Astrocyte (in vitro differentiated cells and primary cell): ENCODE measurements around the gene PIK3C3. TPM values are rescaled to one million over a fixed set of nuclear protein-coding genes. Genes with fewer than 3 reads are reported as not detected.
A peak's percentile ranks its signal among the peaks of the same experiment; 100 is the strongest.

Source experiments
- DNase-seq: peaks from one replicate; pipeline ENCODE4 v3.0.0-alpha.2; 2010; ENCODE audit warnings: low read depth
- FAIRE-seq: peaks from 2 replicates; lab custom pipeline; 2011; peaks lifted over from hg19 to GRCh38; lab: Jason Lieb, UNC
- H2AFZ ChIP-seq: 2 replicates; pipeline ENCODE4 v1.6.0; 2012; ENCODE audit warnings: low read depth, low read length, inconsistent platforms
- H3K27ac ChIP-seq: 2 replicates; pipeline ENCODE4 v1.5.1; 2011; ENCODE audit warnings: low read depth, low read length, inconsistent platforms
- H3K27me3 ChIP-seq: 2 replicates; pipeline ENCODE4 v1.6.0; 2011; ENCODE audit warnings: low read length, inconsistent platforms; ENCODE audit not compliant: insufficient read depth
- H3K36me3 ChIP-seq: 2 replicates; pipeline ENCODE4 v1.5.1; 2011; ENCODE audit warnings: low read length, inconsistent platforms; ENCODE audit not compliant: insufficient read depth
- H3K4me1 ChIP-seq: 2 replicates; pipeline ENCODE4 v1.5.1; 2011; ENCODE audit warnings: low read length, inconsistent platforms; ENCODE audit not compliant: insufficient read depth
- H3K4me2 ChIP-seq: 2 replicates; pipeline ENCODE4 v1.6.0; 2012; ENCODE audit warnings: low read length, inconsistent platforms
- H3K4me3 ChIP-seq: 2 replicates; pipeline ENCODE4 v1.5.1; 2011; ENCODE audit warnings: low read depth, mild to moderate bottlenecking, low read length, inconsistent platforms; ENCODE audit not compliant: insufficient read depth
- H3K79me2 ChIP-seq: 2 replicates; pipeline ENCODE4 v1.6.0; 2012; ENCODE audit warnings: mild to moderate bottlenecking, low read length, inconsistent platforms; ENCODE audit not compliant: insufficient read depth
- H3K9ac ChIP-seq: 2 replicates; pipeline ENCODE4 v1.6.0; 2012; ENCODE audit warnings: mild to moderate bottlenecking, low read length, inconsistent platforms
- H3K9me3 ChIP-seq: 2 replicates; pipeline ENCODE4 v1.5.1; 2012; ENCODE audit warnings: low read depth, mild to moderate bottlenecking, low read length, inconsistent platforms; ENCODE audit not compliant: insufficient read depth
- H4K20me1 ChIP-seq: 2 replicates; pipeline ENCODE4 v1.6.0; 2012; ENCODE audit warnings: low read length, inconsistent platforms; ENCODE audit not compliant: insufficient read depth
- H3K27ac Mint-ChIP-seq: one replicate; pipeline ENCODE4 v1.8.0; 2021; ENCODE audit warnings: mild to moderate bottlenecking, mixed read lengths; ENCODE audit not compliant: unreplicated experiment
- H3K27me3 Mint-ChIP-seq: one replicate; pipeline ENCODE4 v1.8.0; 2021; ENCODE audit warnings: low read depth, mixed read lengths; ENCODE audit not compliant: unreplicated experiment
- H3K36me3 Mint-ChIP-seq: one replicate; pipeline ENCODE4 v1.8.0; 2021; ENCODE audit warnings: low read depth, mixed read lengths; ENCODE audit not compliant: unreplicated experiment
- H3K4me1 Mint-ChIP-seq: one replicate; pipeline ENCODE4 v1.8.0; 2021; ENCODE audit warnings: low read depth, mixed read lengths; ENCODE audit not compliant: unreplicated experiment
- H3K4me3 Mint-ChIP-seq: one replicate; pipeline ENCODE4 v1.8.0; 2021; ENCODE audit warnings: mild to moderate bottlenecking, moderate library complexity, mixed read lengths; ENCODE audit not compliant: unreplicated experiment
- H3K9me3 Mint-ChIP-seq: one replicate; pipeline ENCODE4 v1.8.0; 2021; ENCODE audit warnings: mild to moderate bottlenecking, mixed read lengths; ENCODE audit not compliant: unreplicated experiment
- EZH2 ChIP-seq: IDR thresholded peaks from 2 replicates; pipeline ENCODE4 v1.6.1; 2012; ENCODE audit warnings: mild to moderate bottlenecking, low read length, inconsistent platforms; ENCODE audit not compliant: insufficient read depth
- total RNA-seq: library from RNA; stranded (reverse); gene quantifications from 2 replicates; pipeline ENCODE4 v1.2.1, GENCODE V29; 2021
- TF ChIP-seq, protein P1 (sequence below): IDR thresholded peaks from 2 replicates; pipeline ENCODE4 v1.5.1; 2011; ENCODE audit warnings: low read depth, mild to moderate bottlenecking, inconsistent platforms, low read length, moderate library complexity; ENCODE audit not compliant: insufficient read depth

PIK3C3 gene
- total RNA-seq, 1 donor from 2014 or later: 106 TPM

DNA sequence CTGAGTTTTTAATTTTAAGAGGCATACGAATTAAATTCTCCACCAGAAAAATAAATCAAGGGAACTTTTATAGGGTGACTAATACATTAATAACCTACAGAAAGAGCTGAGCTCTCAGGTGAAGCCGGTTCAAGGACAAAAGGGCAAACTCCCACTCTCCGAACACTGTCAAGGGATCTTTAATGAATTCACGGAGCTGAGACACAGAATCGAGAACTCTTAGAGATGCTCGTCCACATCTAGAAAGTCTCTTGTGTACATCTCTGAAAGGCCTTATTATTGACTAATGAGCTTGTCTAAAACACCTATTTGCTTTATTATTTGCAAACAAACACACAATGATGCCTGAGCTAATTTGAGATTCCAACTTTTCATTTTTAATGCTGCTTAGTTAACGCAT, 33.3 kb upstream of the PIK3C3 start:
- H3K9ac ChIP-seq: no peak overlapping the region
- no peaks in the 10 kb centered on the region for H3K4me1 Mint-ChIP-seq
- H3K4me3 Mint-ChIP-seq: no peak overlapping the region
- no peaks in the 10 kb centered on the region for H3K9me3 Mint-ChIP-seq
- no peaks in the 10 kb centered on the region for H3K79me2 ChIP-seq
- peak overlapping the region; percentile 19 for H2AFZ ChIP-seq
- no peak overlapping the region for H3K4me2 ChIP-seq
- H3K36me3 Mint-ChIP-seq: no peaks in the 10 kb centered on the region
- H3K4me3 ChIP-seq: no peak overlapping the region
- no peaks in the 10 kb centered on the region for H3K36me3 ChIP-seq
- H3K27ac ChIP-seq: no peak overlapping the region
- peaks cover 2% of the 10 kb centered on the region for H3K27me3 Mint-ChIP-seq
- TF ChIP-seq EZH2: no peak
- TF ChIP-seq, protein P1, sequence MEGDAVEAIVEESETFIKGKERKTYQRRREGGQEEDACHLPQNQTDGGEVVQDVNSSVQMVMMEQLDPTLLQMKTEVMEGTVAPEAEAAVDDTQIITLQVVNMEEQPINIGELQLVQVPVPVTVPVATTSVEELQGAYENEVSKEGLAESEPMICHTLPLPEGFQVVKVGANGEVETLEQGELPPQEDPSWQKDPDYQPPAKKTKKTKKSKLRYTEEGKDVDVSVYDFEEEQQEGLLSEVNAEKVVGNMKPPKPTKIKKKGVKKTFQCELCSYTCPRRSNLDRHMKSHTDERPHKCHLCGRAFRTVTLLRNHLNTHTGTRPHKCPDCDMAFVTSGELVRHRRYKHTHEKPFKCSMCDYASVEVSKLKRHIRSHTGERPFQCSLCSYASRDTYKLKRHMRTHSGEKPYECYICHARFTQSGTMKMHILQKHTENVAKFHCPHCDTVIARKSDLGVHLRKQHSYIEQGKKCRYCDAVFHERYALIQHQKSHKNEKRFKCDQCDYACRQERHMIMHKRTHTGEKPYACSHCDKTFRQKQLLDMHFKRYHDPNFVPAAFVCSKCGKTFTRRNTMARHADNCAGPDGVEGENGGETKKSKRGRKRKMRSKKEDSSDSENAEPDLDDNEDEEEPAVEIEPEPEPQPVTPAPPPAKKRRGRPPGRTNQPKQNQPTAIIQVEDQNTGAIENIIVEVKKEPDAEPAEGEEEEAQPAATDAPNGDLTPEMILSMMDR: no peak
- DNase-seq (no peak), FAIRE-seq (no peak)
- no peak overlapping the region for H3K27ac Mint-ChIP-seq
- H4K20me1 ChIP-seq: no peaks in the 10 kb centered on the region
- H3K4me1 ChIP-seq: no peaks in the 10 kb centered on the region
- no peaks in the 10 kb centered on the region for H3K9me3 ChIP-seq
- no peaks in the 10 kb centered on the region for H3K27me3 ChIP-seq

DNA sequence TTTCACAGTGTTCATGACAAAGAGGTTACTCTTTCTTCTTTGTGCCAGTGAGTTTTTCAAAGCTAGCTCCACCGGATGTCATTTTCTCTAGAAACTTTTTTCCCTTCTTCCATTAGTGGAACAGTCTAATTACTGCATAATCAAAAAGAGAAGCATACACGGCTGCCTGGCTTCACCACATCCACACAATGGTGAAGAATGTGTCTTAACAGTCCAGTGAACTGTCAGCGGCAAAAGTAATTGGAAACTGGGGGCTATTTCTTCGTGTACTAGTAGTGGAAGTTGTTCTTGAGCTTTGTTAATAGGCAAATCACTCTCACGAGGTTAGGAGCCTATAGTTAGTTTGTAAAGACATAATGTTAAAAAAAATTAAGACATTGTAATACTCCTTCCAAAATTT, 32.9 kb upstream of the PIK3C3 start:
- FAIRE-seq: no peak
- TF ChIP-seq, protein P1: no peak
- TF ChIP-seq EZH2: no peak
- H3K27ac Mint-ChIP-seq: no peak overlapping the region

GRCh38 chr18:41922841-41923240, 32.2 kb upstream of the PIK3C3 start:
- H3K27ac ChIP-seq: no peak overlapping the region
- no peak for DNase-seq
- H3K9ac ChIP-seq: no peak overlapping the region
- H3K4me2 ChIP-seq: no peak overlapping the region
- H4K20me1 ChIP-seq: no peaks in the 10 kb centered on the region
- no peaks in the 10 kb centered on the region for H3K4me1 ChIP-seq
- Mint-ChIP-seq H3K4me3 (no peak overlapping the region), H3K27ac (no peak overlapping the region), H3K4me1 (no peaks in the 10 kb centered on the region), H3K27me3 (no peaks in the 10 kb centered on the region), H3K36me3 (no peaks in the 10 kb centered on the region), H3K9me3 (no peaks in the 10 kb centered on the region)
- FAIRE-seq: no peak
- no peaks in the 10 kb centered on the region for H3K9me3 ChIP-seq
- H2AFZ ChIP-seq: no peak overlapping the region
- H3K27me3 ChIP-seq: no peaks in the 10 kb centered on the region
- no peaks in the 10 kb centered on the region for H3K79me2 ChIP-seq
- H3K36me3 ChIP-seq: no peaks in the 10 kb centered on the region
- no peak overlapping the region for H3K4me3 ChIP-seq
- TF ChIP-seq, protein P1: no peak
- TF ChIP-seq EZH2: no peak

More for the DNA sequence above, 32.9 kb upstream of the PIK3C3 start:
- no peaks in the 10 kb centered on the region for H3K4me1 Mint-ChIP-seq
- H3K27me3 ChIP-seq: no peaks in the 10 kb centered on the region
- peak; percentile 7 for DNase-seq
- no peaks in the 10 kb centered on the region for H3K4me1 ChIP-seq
- no peak overlapping the region for H3K4me3 Mint-ChIP-seq
- H2AFZ ChIP-seq: peak overlapping the region; percentile 19
- H3K4me3 ChIP-seq: no peak overlapping the region
- no peaks in the 10 kb centered on the region for H3K36me3 ChIP-seq
- no peaks in the 10 kb centered on the region for H3K9me3 ChIP-seq
- H3K79me2 ChIP-seq: no peaks in the 10 kb centered on the region
- H3K4me2 ChIP-seq: no peak overlapping the region
- H3K9ac ChIP-seq: no peak overlapping the region
- no peak overlapping the region for H3K27ac ChIP-seq
- no peaks in the 10 kb centered on the region for H3K36me3 Mint-ChIP-seq
- H3K9me3 Mint-ChIP-seq: no peaks in the 10 kb centered on the region
- H4K20me1 ChIP-seq: no peaks in the 10 kb centered on the region
- no peaks in the 10 kb centered on the region for H3K27me3 Mint-ChIP-seq
